HG03039 (cell line): ENCODE measurements around the gene TTC34.

Source experiments
- ATAC-seq: cut with Tn5 transposase; IDR thresholded peaks from one replicate; pipeline ENCODE4 v1.9.1; 2021; ENCODE audit warnings: mild to moderate bottlenecking, moderate library complexity; ENCODE audit not compliant: unreplicated experiment

The TTC34 gene

GRCh38 chr1:2609319-2610035 lies 192.0 kb downstream of the TTC34 start:
- ATAC-seq = no peak

- no peak for ATAC-seq
Measured at GRCh38 chr1:2607641-2608091, 193.8 kb downstream of the TTC34 start.

- ATAC-seq = no peak
Measured at GRCh38 chr1:2606881-2607621, 194.4 kb downstream of the TTC34 start.

- ATAC-seq = no peak
Measured at GRCh38 chr1:2606396-2606880, 195.1 kb downstream of the TTC34 start.

GRCh38 chr1:2605509-2606395 lies 195.7 kb downstream of the TTC34 start:
- no peak for ATAC-seq

- ATAC-seq = no peak
Measured at GRCh38 chr1:2604844-2605508, 196.5 kb downstream of the TTC34 start.

GRCh38 chr1:2604156-2604843 lies 197.2 kb downstream of the TTC34 start:
- ATAC-seq = no peak

GRCh38 chr1:2603521-2604155 lies 197.9 kb downstream of the TTC34 start:
- no peak for ATAC-seq

- no peak for ATAC-seq
Measured at GRCh38 chr1:2602866-2603520, 198.5 kb downstream of the TTC34 start.

- no peak for ATAC-seq
Measured at GRCh38 chr1:2602311-2602835, 199.1 kb downstream of the TTC34 start.

- no peak for ATAC-seq
Measured at GRCh38 chr1:2601721-2602303, 199.7 kb downstream of the TTC34 start.

GRCh38 chr1:2598329-2598931 lies 203.1 kb downstream of the TTC34 start:
- no peak for ATAC-seq

GRCh38 chr1:2597441-2598328 lies 203.8 kb downstream of the TTC34 start:
- no peak for ATAC-seq

- ATAC-seq = no peak
Measured at GRCh38 chr1:2596530-2597333, 204.8 kb downstream of the TTC34 start.

- ATAC-seq = no peak
Measured at GRCh38 chr1:2595812-2596529, 205.5 kb downstream of the TTC34 start.
